Measurements from ENCODE around the gene SPATA13. TPM values are rescaled to one million over a fixed set of nuclear protein-coding genes. Genes with fewer than 3 reads are reported as not detected.
A peak's percentile ranks its signal among the peaks of the same experiment; 100 is the strongest.

The SPATA13 gene
- total RNA-seq, 3 donors from 2014 or later (not counting 1 experiment from before 2014, with no cell fraction given), result 108 to 141 (median 141) TPM

DNA sequence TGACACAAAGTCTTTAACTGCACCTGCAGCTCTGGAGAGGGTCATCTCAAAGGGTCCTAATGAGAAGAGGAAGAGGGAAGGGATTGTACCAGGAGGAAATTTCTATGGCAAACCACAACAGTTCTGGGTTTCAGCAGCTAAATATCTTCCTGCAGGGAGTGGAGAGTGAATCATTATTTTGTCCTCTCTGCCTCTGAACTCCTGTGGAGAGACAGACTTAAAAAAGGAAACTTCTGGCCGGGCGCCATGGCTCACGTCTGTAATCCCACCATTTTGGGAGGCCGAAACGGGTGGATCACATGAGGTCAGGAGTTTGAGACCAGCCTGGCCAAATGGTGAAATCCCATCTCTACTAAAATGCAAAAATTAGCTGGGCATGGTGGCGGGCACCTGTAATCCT, 132.0 kb downstream of the SPATA13 start:
- H3K9me3 Mint-ChIP-seq, result no peaks in the 10 kb centered on the region
- Histone ChIP-seq H3K4me1 (ENCODE audit: control insufficient read depth, insufficient read depth, low read length) (no peaks in the 10 kb centered on the region), H3K4me3 (ENCODE audit: low read length) (no peak overlapping the region), H3K36me3 (ENCODE audit: control insufficient read depth, insufficient read depth, low read length) (peaks cover 94% of the 10 kb centered on the region), H3K9me3 (ENCODE audit: control insufficient read depth, insufficient read depth, low read length) (no peaks in the 10 kb centered on the region), H3K27me3 (ENCODE audit: control insufficient read depth, insufficient read depth, low read length) (no peaks in the 10 kb centered on the region), H3K27ac (ENCODE audit: low read length) (no peak overlapping the region)
- no peaks in the 10 kb centered on the region for H3K27me3 Mint-ChIP-seq (ENCODE audit: low read depth in 2 of 2)
- TF ChIP-seq, protein P1, sequence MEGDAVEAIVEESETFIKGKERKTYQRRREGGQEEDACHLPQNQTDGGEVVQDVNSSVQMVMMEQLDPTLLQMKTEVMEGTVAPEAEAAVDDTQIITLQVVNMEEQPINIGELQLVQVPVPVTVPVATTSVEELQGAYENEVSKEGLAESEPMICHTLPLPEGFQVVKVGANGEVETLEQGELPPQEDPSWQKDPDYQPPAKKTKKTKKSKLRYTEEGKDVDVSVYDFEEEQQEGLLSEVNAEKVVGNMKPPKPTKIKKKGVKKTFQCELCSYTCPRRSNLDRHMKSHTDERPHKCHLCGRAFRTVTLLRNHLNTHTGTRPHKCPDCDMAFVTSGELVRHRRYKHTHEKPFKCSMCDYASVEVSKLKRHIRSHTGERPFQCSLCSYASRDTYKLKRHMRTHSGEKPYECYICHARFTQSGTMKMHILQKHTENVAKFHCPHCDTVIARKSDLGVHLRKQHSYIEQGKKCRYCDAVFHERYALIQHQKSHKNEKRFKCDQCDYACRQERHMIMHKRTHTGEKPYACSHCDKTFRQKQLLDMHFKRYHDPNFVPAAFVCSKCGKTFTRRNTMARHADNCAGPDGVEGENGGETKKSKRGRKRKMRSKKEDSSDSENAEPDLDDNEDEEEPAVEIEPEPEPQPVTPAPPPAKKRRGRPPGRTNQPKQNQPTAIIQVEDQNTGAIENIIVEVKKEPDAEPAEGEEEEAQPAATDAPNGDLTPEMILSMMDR (IDR thresholded peaks at IDR 0.05), result no peak
- H3K4me3 Mint-ChIP-seq, result no peak overlapping the region
- peak overlapping the region; percentile 71 to 74 for H3K27ac Mint-ChIP-seq
- ATAC-seq, result no peak
- no peak for DNase-seq
- WGBS (ENCODE audit: insufficient coverage), result 98% methylated on average over 6 of the region's 6 CpGs
- H3K36me3 Mint-ChIP-seq, result peaks cover 48% of the 10 kb centered on the region
- peaks cover 4 to 18% of the 10 kb centered on the region in 2 donors for H3K4me1 Mint-ChIP-seq
- intact Hi-C loops (cut with micrococcal nuclease), result no loop called here

DNA sequence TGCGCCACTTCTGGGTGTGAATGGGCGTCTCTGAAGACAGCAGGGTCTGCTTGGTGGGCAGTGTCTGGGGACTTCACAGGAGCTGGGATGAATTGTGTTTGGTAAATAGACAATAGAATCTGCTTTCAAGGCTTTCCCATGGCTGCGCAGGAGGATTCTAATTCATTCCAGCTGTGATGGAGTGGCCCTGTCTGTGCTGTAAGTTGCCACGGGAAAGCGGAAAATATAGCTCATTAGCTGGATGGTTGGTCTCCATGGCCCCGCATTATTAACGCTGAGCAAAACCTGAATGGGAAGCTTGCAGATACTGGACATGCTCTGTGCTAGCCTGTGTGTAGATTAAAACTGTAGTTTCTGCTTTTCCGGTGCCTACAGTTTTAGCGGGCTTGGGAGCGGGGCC, 133.2 kb downstream of the SPATA13 start:
- TF ChIP-seq, protein P1 (IDR thresholded peaks at IDR 0.05), result no peak
- Mint-ChIP-seq H3K9me3 (no peaks in the 10 kb centered on the region), H3K36me3 (peaks cover 48% of the 10 kb centered on the region), H3K4me1 (peaks cover 11 to 26% of the 10 kb centered on the region in 2 donors), H3K27ac (peak overlapping the region in 1 of 2 donors; percentile 61), H3K4me3 (no peak overlapping the region), H3K27me3 (ENCODE audit: low read depth in 2 of 2) (no peaks in the 10 kb centered on the region)
- H3K27ac ChIP-seq (ENCODE audit: low read length), result no peak overlapping the region
- H3K4me3 ChIP-seq (ENCODE audit: low read length), result no peak overlapping the region
- intact Hi-C loops (cut with micrococcal nuclease), result no loop called here
- no peaks in the 10 kb centered on the region for H3K27me3 ChIP-seq (ENCODE audit: control insufficient read depth, insufficient read depth, low read length)
- WGBS (ENCODE audit: insufficient coverage), result 98% methylated on average over 10 of the region's 10 CpGs
- no peaks in the 10 kb centered on the region for H3K9me3 ChIP-seq (ENCODE audit: control insufficient read depth, insufficient read depth, low read length)
- no peaks in the 10 kb centered on the region for H3K4me1 ChIP-seq (ENCODE audit: control insufficient read depth, insufficient read depth, low read length)
- H3K36me3 ChIP-seq (ENCODE audit: control insufficient read depth, insufficient read depth, low read length), result peaks cover 94% of the 10 kb centered on the region
- DNase-seq, result no peak
- no peak for ATAC-seq

DNA sequence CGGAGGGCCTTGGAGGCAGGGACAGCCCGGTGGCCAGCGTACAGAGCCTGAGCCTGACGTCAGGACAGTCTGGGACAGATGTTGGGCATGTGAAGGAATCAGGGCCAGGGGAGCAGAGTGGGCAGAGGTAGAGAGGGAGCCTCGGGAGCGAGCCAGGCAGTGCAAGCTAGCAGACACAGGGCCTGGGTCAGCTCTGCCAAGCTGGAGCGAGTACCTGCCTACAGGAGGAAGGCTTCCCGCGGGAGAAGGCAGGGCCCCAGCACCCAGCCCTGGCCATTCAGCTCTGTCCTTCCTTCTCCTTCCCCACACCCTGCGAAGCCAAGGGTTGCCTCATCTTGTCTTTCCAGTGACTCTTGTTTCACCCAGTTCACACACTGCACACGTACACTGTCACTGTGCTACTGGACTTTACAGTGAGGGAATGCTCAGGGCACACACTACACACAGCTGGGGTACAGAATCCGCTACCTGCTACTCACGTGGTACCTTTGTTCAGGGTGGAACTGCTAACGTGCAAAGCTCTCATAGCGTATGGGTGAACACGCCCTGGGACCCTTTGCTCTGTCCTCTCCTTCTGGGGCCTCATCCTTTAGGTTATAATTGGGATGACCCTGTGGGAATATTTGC, 139.1 kb downstream of the SPATA13 start:
- no peak overlapping the region for H3K27ac ChIP-seq (ENCODE audit: low read length)
- TF ChIP-seq, protein P1 (IDR thresholded peaks at IDR 0.05), result no peak

DNA sequence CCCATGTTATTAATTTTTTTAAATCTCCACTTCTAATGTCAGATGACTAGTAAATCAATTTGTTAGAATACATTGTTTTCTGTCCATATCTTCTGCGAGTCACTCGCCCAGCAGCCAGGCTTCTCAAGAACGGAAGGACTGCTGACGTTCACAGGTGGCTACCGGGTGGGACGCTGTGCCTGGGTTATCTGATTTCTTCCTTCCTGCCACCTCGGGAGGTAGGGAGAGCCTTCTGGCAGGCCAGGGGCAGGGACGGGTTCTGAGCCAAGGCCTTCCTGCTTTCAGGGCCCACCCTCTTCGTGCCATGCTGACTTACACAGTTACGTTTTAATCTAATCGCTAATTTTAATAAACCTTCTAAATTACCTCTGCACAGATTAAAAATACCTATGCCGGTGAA, 140.9 kb downstream of the SPATA13 start:
- Mint-ChIP-seq H3K4me3 (no peak overlapping the region), H3K27ac (peak overlapping the region; percentile 57 to 71), H3K27me3 (ENCODE audit: low read depth in 2 of 2) (no peaks in the 10 kb centered on the region), H3K36me3 (peaks cover 15% of the 10 kb centered on the region), H3K9me3 (no peaks in the 10 kb centered on the region), H3K4me1 (peaks cover 34 to 43% of the 10 kb centered on the region in 2 donors)
- no peaks in the 10 kb centered on the region for H3K9me3 ChIP-seq (ENCODE audit: control insufficient read depth, insufficient read depth, low read length)
- H3K4me1 ChIP-seq (ENCODE audit: control insufficient read depth, insufficient read depth, low read length), result no peaks in the 10 kb centered on the region
- H3K27me3 ChIP-seq (ENCODE audit: control insufficient read depth, insufficient read depth, low read length), result no peaks in the 10 kb centered on the region
- no peak for DNase-seq
- TF ChIP-seq, protein P1 (IDR thresholded peaks at IDR 0.05), result no peak
- intact Hi-C loops (cut with micrococcal nuclease), result no loop called here
- H3K4me3 ChIP-seq (ENCODE audit: low read length), result no peak overlapping the region
- H3K36me3 ChIP-seq (ENCODE audit: control insufficient read depth, insufficient read depth, low read length), result peaks cover 93% of the 10 kb centered on the region
- H3K27ac ChIP-seq (ENCODE audit: low read length), result no peak overlapping the region
- no peak for ATAC-seq
- 87% methylated on average over 11 of the region's 12 CpGs for WGBS (ENCODE audit: insufficient coverage)

More for the DNA sequence above, 139.1 kb downstream of the SPATA13 start:
- no peaks in the 10 kb centered on the region for H3K27me3 ChIP-seq (ENCODE audit: control insufficient read depth, insufficient read depth, low read length)
- H3K27ac Mint-ChIP-seq, result peak overlapping the region; percentile 57 to 71
- H3K9me3 ChIP-seq (ENCODE audit: control insufficient read depth, insufficient read depth, low read length), result no peaks in the 10 kb centered on the region
- no peaks in the 10 kb centered on the region for H3K9me3 Mint-ChIP-seq
- peak in 1 of 3 donors; percentile 11 for ATAC-seq
- H3K4me3 Mint-ChIP-seq, result no peak overlapping the region
- H3K27me3 Mint-ChIP-seq (ENCODE audit: low read depth in 2 of 2), result no peaks in the 10 kb centered on the region
- H3K36me3 ChIP-seq (ENCODE audit: control insufficient read depth, insufficient read depth, low read length), result peaks cover 97% of the 10 kb centered on the region
- intact Hi-C loops (cut with micrococcal nuclease), result no loop called here
- peaks cover 15% of the 10 kb centered on the region for H3K36me3 Mint-ChIP-seq
- H3K4me1 Mint-ChIP-seq, result peaks cover 25 to 42% of the 10 kb centered on the region in 2 donors
- 96% methylated on average over 16 of the region's 16 CpGs for WGBS (ENCODE audit: insufficient coverage)
- DNase-seq, result no peak
- H3K4me3 ChIP-seq (ENCODE audit: low read length), result no peak overlapping the region
- H3K4me1 ChIP-seq (ENCODE audit: control insufficient read depth, insufficient read depth, low read length), result no peaks in the 10 kb centered on the region

Data from natural killer cell (primary cell).